Measurements from ENCODE around the gene ATP10A.

DNA sequence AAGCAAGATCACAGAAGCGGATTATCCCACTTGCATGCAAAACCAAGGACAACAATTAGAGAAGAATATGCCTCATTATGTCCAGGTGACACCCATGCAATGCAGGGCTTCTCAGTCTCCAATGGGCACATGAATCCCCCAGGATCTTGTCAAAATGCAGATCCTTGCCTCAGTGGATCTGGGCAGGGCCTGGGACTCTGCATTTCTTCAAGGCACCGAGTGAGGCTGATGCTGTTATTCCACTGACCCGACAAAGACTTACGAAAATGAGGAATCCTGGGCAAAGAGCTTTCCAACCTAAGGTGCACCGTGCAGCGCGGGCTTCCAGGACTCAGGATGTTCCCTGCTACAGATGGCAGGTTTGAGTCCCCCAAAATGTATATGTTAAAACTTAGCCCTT is 99.2 kb downstream of the ATP10A start:
- TF ChIP-seq, protein P1, sequence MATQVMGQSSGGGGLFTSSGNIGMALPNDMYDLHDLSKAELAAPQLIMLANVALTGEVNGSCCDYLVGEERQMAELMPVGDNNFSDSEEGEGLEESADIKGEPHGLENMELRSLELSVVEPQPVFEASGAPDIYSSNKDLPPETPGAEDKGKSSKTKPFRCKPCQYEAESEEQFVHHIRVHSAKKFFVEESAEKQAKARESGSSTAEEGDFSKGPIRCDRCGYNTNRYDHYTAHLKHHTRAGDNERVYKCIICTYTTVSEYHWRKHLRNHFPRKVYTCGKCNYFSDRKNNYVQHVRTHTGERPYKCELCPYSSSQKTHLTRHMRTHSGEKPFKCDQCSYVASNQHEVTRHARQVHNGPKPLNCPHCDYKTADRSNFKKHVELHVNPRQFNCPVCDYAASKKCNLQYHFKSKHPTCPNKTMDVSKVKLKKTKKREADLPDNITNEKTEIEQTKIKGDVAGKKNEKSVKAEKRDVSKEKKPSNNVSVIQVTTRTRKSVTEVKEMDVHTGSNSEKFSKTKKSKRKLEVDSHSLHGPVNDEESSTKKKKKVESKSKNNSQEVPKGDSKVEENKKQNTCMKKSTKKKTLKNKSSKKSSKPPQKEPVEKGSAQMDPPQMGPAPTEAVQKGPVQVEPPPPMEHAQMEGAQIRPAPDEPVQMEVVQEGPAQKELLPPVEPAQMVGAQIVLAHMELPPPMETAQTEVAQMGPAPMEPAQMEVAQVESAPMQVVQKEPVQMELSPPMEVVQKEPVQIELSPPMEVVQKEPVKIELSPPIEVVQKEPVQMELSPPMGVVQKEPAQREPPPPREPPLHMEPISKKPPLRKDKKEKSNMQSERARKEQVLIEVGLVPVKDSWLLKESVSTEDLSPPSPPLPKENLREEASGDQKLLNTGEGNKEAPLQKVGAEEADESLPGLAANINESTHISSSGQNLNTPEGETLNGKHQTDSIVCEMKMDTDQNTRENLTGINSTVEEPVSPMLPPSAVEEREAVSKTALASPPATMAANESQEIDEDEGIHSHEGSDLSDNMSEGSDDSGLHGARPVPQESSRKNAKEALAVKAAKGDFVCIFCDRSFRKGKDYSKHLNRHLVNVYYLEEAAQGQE (IDR thresholded peaks at IDR 0.05; ENCODE audit: low read depth, low read length): no peak
- no peak for TF ChIP-seq RAD21 (IDR thresholded peaks at IDR 0.05; ENCODE audit: low read length)
- TF ChIP-seq, protein P2, sequence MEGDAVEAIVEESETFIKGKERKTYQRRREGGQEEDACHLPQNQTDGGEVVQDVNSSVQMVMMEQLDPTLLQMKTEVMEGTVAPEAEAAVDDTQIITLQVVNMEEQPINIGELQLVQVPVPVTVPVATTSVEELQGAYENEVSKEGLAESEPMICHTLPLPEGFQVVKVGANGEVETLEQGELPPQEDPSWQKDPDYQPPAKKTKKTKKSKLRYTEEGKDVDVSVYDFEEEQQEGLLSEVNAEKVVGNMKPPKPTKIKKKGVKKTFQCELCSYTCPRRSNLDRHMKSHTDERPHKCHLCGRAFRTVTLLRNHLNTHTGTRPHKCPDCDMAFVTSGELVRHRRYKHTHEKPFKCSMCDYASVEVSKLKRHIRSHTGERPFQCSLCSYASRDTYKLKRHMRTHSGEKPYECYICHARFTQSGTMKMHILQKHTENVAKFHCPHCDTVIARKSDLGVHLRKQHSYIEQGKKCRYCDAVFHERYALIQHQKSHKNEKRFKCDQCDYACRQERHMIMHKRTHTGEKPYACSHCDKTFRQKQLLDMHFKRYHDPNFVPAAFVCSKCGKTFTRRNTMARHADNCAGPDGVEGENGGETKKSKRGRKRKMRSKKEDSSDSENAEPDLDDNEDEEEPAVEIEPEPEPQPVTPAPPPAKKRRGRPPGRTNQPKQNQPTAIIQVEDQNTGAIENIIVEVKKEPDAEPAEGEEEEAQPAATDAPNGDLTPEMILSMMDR (IDR thresholded peaks at IDR 0.05): no peak
- no peak for TF ChIP-seq GABPA (IDR thresholded peaks at IDR 0.05; ENCODE audit: low read depth)
- TF ChIP-seq, protein P3, sequence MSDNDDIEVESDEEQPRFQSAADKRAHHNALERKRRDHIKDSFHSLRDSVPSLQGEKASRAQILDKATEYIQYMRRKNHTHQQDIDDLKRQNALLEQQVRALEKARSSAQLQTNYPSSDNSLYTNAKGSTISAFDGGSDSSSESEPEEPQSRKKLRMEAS (IDR thresholded peaks at IDR 0.05; ENCODE audit: low read depth): no peak
- TF ChIP-seq MXI1 (IDR thresholded peaks at IDR 0.05; ENCODE audit: low read depth, low read length): no peak
- TF ChIP-seq, protein P4, sequence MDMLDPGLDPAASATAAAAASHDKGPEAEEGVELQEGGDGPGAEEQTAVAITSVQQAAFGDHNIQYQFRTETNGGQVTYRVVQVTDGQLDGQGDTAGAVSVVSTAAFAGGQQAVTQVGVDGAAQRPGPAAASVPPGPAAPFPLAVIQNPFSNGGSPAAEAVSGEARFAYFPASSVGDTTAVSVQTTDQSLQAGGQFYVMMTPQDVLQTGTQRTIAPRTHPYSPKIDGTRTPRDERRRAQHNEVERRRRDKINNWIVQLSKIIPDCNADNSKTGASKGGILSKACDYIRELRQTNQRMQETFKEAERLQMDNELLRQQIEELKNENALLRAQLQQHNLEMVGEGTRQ (IDR thresholded peaks at IDR 0.05; ENCODE audit: borderline replicate concordance, low read depth, low read length): no peak
- TF ChIP-seq TEAD4 (IDR thresholded peaks at IDR 0.05; ENCODE audit: borderline replicate concordance, insufficient read depth): no peak
- TF ChIP-seq CHD2 (IDR thresholded peaks at IDR 0.05; ENCODE audit: low read length, partially characterized antibody): no peak
- no peak for TF ChIP-seq EP300 (IDR thresholded peaks at IDR 0.05; ENCODE audit: borderline replicate concordance in 1 of 2, low read depth in 1 of 2, low read length in 1 of 2)
- no peak for TF ChIP-seq TAF1 (IDR thresholded peaks at IDR 0.05; ENCODE audit: borderline replicate concordance, low read depth, low read length)
- TF ChIP-seq YY1 (IDR thresholded peaks at IDR 0.05; ENCODE audit: low read depth): no peak
- no peak for TF ChIP-seq ELF1 (IDR thresholded peaks at IDR 0.05)
